SK-N-SH treated with all-trans-retinoic acid at 6 μM for 48 hours (cell line): ENCODE measurements around the gene HLA-DPA1.

ENCODE experiments used
- ATAC-seq: fragments of 200-7000 bp; cut with Tn5 transposase; 3 replicates; pipeline ENCODE4 v1.9.1; 2020; ENCODE audit warnings: mild to moderate bottlenecking, moderate library complexity
- ARNTL ChIP-seq: fragments of 450-650 bp; formaldehyde crosslinking; IDR thresholded peaks from 2 replicates; pipeline ENCODE4 v1.5.0; 2020; ENCODE audit warnings: low read depth, mild to moderate bottlenecking, moderate library complexity, borderline replicate concordance
- BACH2 ChIP-seq: fragments of 250-450 bp; sonication (Bioruptor Pico); IDR thresholded peaks from 2 replicates; pipeline ENCODE4 v1.9.0; 2021; ENCODE audit warnings: mild to moderate bottlenecking, borderline replicate concordance
- CREB5 ChIP-seq: fragments of 250-450 bp; sonication (Bioruptor Pico); IDR thresholded peaks from 2 replicates; pipeline ENCODE4 v1.5.1; 2020; ENCODE audit warnings: low read depth, mild to moderate bottlenecking, moderate library complexity
- CSDC2 ChIP-seq: fragments of 250-450 bp; sonication (Bioruptor Pico); IDR thresholded peaks from 2 replicates; pipeline ENCODE4 v1.5.0; 2020; ENCODE audit warnings: mild to moderate bottlenecking, moderate library complexity
- ESRRG ChIP-seq: fragments of 250-450 bp; sonication (Bioruptor Pico); IDR thresholded peaks from 2 replicates; pipeline ENCODE4 v1.6.1; 2021; ENCODE audit warnings: mild to moderate bottlenecking
- GLIS3 ChIP-seq: fragments of 250-450 bp; sonication (Bioruptor Pico); IDR thresholded peaks from 2 replicates; pipeline ENCODE4 v1.5.0; 2020; ENCODE audit warnings: mild to moderate bottlenecking, moderate library complexity
- OSR1 ChIP-seq: fragments of 250-450 bp; sonication (Bioruptor Pico); IDR thresholded peaks from 2 replicates; pipeline ENCODE4 v1.8.0; 2022; ENCODE audit warnings: moderate library complexity, mild to moderate bottlenecking, inconsistent platforms
- PATZ1 ChIP-seq: fragments of 250-450 bp; sonication (Bioruptor Pico); IDR thresholded peaks from 2 replicates; pipeline ENCODE4 v1.8.0; 2020; ENCODE audit warnings: mild to moderate bottlenecking, moderate library complexity, borderline replicate concordance
- PPARA ChIP-seq: fragments of 250-450 bp; sonication (Bioruptor Pico); IDR thresholded peaks from 2 replicates; pipeline ENCODE4 v1.5.0; 2020; ENCODE audit warnings: mild to moderate bottlenecking, borderline replicate concordance
- RARB ChIP-seq: fragments of 250-450 bp; sonication (Bioruptor Pico); IDR thresholded peaks from 2 replicates; pipeline ENCODE4 v1.8.0; 2021; ENCODE audit warnings: mild to moderate bottlenecking, moderate library complexity
- TCF4 ChIP-seq: fragments of 250-450 bp; sonication (Bioruptor Pico); IDR thresholded peaks from 2 replicates; pipeline ENCODE4 v1.8.0; 2021; ENCODE audit warnings: mild to moderate bottlenecking, moderate library complexity, borderline replicate concordance
- TOX ChIP-seq: fragments of 250-450 bp; sonication (Bioruptor Pico); IDR thresholded peaks from 2 replicates; pipeline ENCODE4 v1.8.0; 2021; ENCODE audit warnings: mild to moderate bottlenecking, moderate library complexity, borderline replicate concordance
- ZC3H10 ChIP-seq: fragments of 250-450 bp; sonication (Bioruptor Pico); IDR thresholded peaks from 2 replicates; pipeline ENCODE4 v1.5.1; 2021; ENCODE audit warnings: mild to moderate bottlenecking, moderate library complexity
- ZFP3 ChIP-seq: fragments of 250-450 bp; sonication (Bioruptor Pico); IDR thresholded peaks from 2 replicates; pipeline ENCODE4 v1.5.0; 2020; ENCODE audit warnings: mild to moderate bottlenecking, moderate library complexity
- ZFP30 ChIP-seq: fragments of 450-650 bp; formaldehyde crosslinking; IDR thresholded peaks from 2 replicates; pipeline ENCODE4 v1.5.0; 2022; ENCODE audit warnings: mild to moderate bottlenecking, moderate library complexity
- ZNF565 ChIP-seq: fragments of 450-650 bp; formaldehyde crosslinking; conservative IDR thresholded peaks from 2 replicates; pipeline ENCODE4 v1.5.0; 2020; ENCODE audit warnings: low read depth, mild to moderate bottlenecking, moderate library complexity
- ZNF70 ChIP-seq: fragments of 450-650 bp; formaldehyde crosslinking; IDR thresholded peaks from 2 replicates; pipeline ENCODE4 v1.5.0; 2020; ENCODE audit warnings: mild to moderate bottlenecking, moderate library complexity
- ZNF8 ChIP-seq: fragments of 450-650 bp; formaldehyde crosslinking; IDR thresholded peaks from 2 replicates; pipeline ENCODE4 v1.5.0; 2020; ENCODE audit warnings: mild to moderate bottlenecking, moderate library complexity
- TF ChIP-seq, protein P1 (sequence below): fragments of 250-450 bp; sonication (Bioruptor Pico); IDR thresholded peaks from 2 replicates; pipeline ENCODE4 v1.8.0; 2021; ENCODE audit warnings: low read depth, mild to moderate bottlenecking, moderate library complexity, borderline replicate concordance
- TF ChIP-seq, protein P2 (sequence below): fragments of 250-450 bp; sonication (Bioruptor Pico); IDR thresholded peaks from 2 replicates; pipeline ENCODE4 v1.5.0; 2020; ENCODE audit warnings: mild to moderate bottlenecking, moderate library complexity

The HLA-DPA1 gene

DNA sequence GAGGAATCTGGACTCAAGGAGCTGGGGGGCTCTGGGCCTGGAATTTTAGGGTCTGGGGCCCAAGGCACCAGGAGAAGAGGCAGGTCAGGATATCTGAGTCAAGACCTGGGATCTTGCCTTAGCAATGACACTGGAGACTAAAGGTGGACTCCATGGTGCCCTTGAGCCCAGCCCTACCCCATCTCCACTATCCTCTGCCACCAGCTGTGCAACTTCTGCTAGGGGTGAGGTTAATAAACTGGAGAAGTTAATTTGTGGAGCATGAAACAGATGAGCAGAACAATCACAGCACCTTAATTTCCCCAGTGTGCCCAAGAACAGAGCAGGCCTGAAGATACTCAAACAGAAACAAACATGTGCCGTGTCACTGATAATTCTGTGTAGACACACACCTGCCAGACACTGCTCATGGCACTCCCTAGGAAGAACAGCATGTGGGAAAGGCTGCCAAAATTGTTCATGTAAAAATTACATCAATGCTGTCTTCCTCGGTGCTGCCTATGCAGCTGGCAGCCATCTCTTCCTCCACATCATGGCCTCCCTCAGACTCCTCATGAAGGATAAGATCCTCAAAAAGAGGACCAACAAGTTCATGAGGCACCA is 5.6 kb upstream of the HLA-DPA1 start:
- no peak for ATAC-seq
- no peak for TF ChIP-seq ZNF565
- no peak for TF ChIP-seq PATZ1 (CRISPR knock-in tag)
- TF ChIP-seq ZFP30: no peak
- TF ChIP-seq TCF4: no peak
- no peak for TF ChIP-seq ZNF70 (CRISPR knock-in tag)
- no peak for TF ChIP-seq CSDC2
- TF ChIP-seq, protein P1, sequence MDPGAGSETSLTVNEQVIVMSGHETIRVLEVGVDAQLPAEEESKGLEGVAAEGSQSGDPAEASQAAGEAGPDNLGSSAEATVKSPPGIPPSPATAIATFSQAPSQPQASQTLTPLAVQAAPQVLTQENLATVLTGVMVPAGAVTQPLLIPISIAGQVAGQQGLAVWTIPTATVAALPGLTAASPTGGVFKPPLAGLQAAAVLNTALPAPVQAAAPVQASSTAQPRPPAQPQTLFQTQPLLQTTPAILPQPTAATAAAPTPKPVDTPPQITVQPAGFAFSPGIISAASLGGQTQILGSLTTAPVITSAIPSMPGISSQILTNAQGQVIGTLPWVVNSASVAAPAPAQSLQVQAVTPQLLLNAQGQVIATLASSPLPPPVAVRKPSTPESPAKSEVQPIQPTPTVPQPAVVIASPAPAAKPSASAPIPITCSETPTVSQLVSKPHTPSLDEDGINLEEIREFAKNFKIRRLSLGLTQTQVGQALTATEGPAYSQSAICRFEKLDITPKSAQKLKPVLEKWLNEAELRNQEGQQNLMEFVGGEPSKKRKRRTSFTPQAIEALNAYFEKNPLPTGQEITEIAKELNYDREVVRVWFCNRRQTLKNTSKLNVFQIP (CRISPR knock-in tag): no peak
- no peak for TF ChIP-seq PPARA (CRISPR knock-in tag)
- no peak for TF ChIP-seq CREB5 (CRISPR knock-in tag)
- no peak for TF ChIP-seq GLIS3 (CRISPR knock-in tag)
- TF ChIP-seq ZNF8 (CRISPR knock-in tag): no peak
- TF ChIP-seq TOX (CRISPR knock-in tag): no peak
- TF ChIP-seq ARNTL (CRISPR knock-in tag): no peak
- TF ChIP-seq OSR1 (CRISPR knock-in tag): no peak
- TF ChIP-seq ZC3H10: no peak

DNA sequence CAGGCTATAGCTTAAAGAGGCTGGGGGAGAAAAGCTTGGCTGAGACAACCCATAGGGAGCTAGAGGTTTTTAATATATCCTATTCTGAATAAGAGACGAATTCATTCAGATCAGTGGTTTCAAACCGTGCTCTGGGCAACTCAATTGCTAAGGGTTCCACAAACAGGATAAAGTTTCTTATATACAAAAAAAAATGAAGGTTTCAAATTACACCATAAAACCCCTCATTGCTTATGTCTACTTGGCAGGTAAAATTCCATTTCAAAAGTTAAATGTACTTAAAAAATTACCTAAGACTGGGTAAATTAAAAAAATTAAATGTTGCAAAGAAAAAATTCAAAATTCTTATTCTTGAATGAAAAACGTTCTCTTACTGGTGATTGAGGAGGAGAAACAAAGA is 5.0 kb upstream of the HLA-DPA1 start:
- no peak for ATAC-seq
- TF ChIP-seq, protein P2, sequence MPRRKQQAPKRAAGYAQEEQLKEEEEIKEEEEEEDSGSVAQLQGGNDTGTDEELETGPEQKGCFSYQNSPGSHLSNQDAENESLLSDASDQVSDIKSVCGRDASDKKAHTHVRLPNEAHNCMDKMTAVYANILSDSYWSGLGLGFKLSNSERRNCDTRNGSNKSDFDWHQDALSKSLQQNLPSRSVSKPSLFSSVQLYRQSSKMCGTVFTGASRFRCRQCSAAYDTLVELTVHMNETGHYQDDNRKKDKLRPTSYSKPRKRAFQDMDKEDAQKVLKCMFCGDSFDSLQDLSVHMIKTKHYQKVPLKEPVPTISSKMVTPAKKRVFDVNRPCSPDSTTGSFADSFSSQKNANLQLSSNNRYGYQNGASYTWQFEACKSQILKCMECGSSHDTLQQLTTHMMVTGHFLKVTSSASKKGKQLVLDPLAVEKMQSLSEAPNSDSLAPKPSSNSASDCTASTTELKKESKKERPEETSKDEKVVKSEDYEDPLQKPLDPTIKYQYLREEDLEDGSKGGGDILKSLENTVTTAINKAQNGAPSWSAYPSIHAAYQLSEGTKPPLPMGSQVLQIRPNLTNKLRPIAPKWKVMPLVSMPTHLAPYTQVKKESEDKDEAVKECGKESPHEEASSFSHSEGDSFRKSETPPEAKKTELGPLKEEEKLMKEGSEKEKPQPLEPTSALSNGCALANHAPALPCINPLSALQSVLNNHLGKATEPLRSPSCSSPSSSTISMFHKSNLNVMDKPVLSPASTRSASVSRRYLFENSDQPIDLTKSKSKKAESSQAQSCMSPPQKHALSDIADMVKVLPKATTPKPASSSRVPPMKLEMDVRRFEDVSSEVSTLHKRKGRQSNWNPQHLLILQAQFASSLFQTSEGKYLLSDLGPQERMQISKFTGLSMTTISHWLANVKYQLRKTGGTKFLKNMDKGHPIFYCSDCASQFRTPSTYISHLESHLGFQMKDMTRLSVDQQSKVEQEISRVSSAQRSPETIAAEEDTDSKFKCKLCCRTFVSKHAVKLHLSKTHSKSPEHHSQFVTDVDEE (CRISPR knock-in tag): no peak
- TF ChIP-seq PATZ1 (CRISPR knock-in tag): no peak
- no peak for TF ChIP-seq ZC3H10
- no peak for TF ChIP-seq RARB
- no peak for TF ChIP-seq TOX (CRISPR knock-in tag)
- TF ChIP-seq ZFP3 (CRISPR knock-in tag): no peak
- no peak for TF ChIP-seq ZNF565
- TF ChIP-seq ZNF8 (CRISPR knock-in tag): no peak
- TF ChIP-seq GLIS3 (CRISPR knock-in tag): no peak
- TF ChIP-seq ESRRG (CRISPR knock-in tag): no peak
- no peak for TF ChIP-seq ZNF70 (CRISPR knock-in tag)
- no peak for TF ChIP-seq BACH2 (CRISPR knock-in tag)
- no peak for TF ChIP-seq ARNTL (CRISPR knock-in tag)
- no peak for TF ChIP-seq PPARA (CRISPR knock-in tag)
- no peak for TF ChIP-seq CSDC2
- TF ChIP-seq OSR1 (CRISPR knock-in tag): no peak
- TF ChIP-seq CREB5 (CRISPR knock-in tag): no peak
- TF ChIP-seq TCF4: no peak
- TF ChIP-seq, protein P1 (CRISPR knock-in tag): no peak
